NCI-H128 (cell line): ENCODE data around the gene C2orf15.
A peak's percentile ranks its signal among the peaks of the same experiment; 100 is the strongest.
"Not testable (repeated sequence)": the region's sequence is repeated elsewhere in the genome, so short reads cannot be mapped to it uniquely, and the experiment has no call there.

ENCODE experiments used
- DNase-seq: peaks from one replicate; lab custom pipeline; 2025; ENCODE audit not compliant: unreplicated experiment; lab: John Stamatoyannopoulos, UW

The C2orf15 gene

DNA sequence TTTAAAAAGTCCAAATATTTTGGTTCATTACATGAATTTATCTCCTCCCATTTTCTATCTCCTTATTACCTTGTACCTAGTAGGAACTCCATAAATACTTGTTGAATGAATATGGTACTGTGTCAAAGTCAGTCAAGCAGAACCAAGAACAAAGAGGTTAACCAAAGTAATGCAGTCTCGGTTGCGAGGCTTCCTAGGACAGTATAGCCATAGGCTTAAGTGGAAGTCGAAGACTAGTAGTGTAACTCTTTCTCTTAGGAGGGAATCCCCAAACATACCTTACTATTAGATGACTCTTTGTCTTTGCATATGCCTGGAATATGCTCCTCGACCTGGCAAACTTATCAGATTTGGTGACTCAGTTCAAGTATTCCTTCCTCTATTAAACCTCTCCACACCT lies 18.1 kb downstream of the C2orf15 start:
- no peak for DNase-seq

DNA sequence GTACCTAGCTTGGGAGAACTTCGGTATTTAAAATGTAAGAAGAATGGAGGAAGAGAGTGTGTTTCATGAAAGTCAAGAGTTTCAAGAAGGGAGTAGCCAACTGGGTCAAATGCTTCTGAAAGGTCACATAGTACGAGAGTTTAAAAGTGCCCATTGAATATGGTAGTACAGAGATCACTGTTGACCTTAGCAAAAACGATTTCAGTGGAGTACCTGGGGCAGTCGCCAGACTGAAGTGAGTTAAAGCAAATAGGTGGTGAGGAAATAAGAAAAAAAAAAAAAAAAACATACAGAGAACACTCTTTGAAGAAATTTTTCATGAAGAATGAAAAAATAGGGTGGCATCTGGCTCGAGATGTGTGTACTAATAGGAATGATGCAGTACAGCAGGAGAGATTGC lies 24.7 kb downstream of the C2orf15 start:
- DNase-seq, result no peak

DNA sequence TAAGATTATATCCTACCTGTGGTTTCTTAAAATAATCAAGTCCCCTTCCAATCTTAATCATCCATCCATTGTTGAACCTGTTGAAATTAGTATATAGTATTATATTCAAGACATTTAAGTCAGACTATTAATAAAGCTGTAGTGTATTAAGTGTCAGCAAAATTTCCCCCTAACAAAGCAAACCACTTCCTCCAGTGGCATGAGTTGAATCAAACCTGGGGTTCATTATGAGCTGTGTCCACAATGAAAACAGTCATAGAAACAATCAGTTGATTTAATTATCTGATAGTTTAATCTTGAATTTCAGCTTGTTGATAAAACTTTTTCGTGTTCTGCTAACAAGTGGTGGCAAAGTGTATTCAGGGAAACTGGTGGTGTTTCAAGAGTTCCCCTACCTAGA lies 28.0 kb downstream of the C2orf15 start:
- no peak for DNase-seq

DNA sequence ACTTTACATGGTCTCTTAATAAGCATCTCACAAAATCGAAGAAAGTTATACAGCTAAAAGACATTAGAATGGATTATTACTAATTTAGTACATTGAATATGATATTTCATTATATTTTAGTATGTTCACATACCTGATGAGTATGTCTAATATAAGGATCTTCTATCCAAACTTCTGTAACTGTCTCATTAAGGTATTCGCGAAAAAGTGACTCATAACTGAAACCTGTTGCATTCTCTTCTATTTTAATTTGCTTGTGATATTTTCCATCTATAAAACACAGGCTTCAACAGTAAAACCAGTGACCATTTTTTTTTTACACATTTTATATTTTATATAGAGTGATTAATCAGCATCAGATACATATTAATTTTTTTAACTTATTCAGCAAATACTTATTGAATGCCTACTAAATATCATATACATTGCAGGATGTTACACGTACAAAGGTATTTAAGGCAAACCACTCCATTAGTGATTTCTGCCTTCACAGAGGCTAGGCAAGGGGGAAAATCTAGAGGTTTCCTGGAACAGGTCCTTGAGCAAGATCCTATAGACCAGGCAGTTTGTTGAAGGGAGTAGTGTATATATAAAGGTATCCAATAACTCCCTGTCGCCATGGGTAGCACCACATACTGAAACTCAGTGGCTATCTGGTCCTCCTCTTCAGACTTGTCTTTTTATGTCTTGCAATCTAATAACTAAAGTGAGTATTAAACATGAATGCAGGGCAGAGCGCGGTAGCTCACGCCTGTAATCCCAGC lies 30.1 kb downstream of the C2orf15 start:
- DNase-seq, result no peak

DNA sequence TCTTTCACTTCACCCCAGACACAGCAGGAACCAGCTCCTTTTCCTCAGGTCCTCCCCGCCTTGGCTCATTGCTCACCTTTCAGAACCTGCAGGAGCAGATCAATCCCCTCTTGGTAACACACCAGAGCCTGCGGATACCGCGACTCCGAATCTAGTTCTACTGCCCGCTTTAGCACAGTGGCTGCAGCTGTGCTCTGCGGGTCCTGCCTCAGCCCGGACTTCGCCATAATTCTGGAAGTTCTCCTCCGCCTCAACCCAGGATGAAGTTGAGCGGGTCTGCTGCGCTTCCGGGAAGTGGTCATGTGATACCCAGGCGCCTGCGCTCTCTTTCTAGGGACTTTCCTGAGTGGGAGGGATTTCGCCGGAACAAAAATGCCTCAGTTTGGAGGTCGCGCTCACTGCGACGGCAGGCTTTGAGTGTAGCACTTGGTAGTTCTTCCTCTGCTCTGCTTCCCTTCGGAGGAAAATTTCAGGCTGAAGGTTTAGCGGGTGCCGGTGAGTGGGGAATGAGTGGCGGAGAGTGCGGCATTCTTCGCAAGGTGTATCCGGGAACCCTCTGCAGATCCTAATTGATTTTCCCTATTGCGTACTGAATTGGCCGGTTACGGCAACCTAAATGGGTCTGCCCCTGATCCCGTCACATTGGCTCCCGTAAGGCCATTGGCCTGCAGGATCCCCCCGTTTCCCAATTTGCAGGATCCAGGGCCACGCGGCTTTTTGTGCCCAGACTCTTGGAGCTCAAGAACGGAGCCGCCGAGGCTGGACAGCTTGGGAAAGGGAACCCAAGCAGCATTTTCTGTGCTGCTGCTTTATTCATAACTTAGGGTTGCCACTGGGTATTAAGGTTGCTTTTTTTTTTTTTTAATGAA lies 39.5 kb downstream of the C2orf15 start, which contains the start of the genes MITD1 and MRPL30:
Gene MITD1, minus strand, starts transcription at position 304 of the 869 bp plus-strand sequence. Its CDS starts 77 bp downstream, at position 227.
Gene MRPL30, plus strand, starts transcription at position 430 of the 869 bp plus-strand sequence. CDS start 5,020 bp downstream, outside the sequence.
- peak; percentile 97 for DNase-seq

DNA sequence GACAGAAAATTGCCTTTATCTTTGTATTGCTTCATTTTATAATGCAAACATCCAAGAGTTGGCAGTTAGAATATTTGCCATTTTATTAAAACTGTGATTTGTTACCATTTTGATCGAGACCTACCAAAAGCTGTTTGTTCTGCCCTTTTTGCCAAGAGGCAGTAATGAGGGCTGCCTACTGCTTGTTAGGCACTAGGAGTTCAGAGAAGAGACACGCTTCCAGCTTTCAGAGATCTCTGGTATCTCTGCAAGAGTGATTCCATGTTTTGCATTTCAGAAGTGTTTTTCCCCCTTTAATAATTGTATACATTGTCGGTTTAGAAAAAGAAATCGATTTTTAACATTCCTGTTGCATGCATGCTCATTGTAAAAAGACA lies 40.1 kb downstream of the C2orf15 start:
- no peak for DNase-seq

DNA sequence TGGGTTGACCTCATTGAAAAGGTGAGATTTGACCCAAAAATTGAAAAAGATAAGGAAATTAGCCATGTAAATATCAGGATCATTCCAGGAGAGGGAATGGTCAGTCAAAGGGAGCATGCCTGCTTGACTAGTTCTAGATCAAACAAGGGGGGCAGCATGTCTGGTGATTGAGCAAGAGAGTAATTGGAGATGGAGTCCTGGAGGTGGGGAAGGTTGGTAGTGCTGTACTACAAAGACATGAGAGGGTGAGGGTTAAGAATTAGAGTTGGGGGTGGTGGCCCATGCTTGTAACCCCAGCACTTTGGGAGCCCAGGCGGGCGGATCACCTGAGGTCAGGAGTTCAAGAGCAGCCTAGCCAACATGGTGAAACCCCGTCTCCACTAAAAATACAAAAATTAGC lies 41.5 kb downstream of the C2orf15 start:
- no peak for DNase-seq

DNA sequence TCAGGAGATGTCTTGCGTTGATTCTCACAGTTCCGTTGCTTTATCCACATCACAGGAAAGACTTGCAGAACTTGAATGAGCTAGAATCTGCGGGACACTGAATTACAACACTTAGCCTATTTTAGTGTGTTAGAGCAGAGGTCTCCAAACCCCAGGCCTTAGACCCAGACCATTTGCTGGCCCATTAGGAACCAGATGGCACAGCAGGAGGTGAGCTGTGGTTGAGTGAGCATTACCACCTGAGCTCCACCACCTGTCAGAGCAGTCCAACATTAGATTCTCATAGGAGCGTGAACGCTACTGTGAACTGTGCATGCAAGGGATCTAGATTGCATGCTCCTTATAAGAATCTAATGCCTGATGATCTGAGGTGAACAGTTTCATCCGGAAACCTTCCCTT lies 43.3 kb downstream of the C2orf15 start:
- no peak for DNase-seq

DNA sequence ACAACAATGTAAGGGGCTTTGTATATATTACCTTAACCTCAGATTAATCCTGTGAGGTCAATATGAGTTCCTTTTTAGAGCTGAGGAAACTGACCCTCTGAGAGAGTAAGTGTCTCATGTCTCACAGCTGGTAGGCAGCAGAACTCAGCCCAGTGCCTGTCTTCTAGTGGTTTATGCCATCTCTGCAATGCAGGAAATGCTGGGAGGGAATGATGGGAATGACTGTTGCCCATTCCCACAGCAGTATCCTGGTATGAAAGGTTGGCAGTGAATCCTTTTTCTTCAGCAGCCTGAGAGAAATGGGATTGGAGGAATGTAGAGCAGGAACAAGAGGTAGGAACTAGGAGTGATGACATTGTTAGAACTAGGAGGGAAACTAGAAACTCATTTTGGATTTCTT lies 45.5 kb downstream of the C2orf15 start:
- no peak for DNase-seq

DNA sequence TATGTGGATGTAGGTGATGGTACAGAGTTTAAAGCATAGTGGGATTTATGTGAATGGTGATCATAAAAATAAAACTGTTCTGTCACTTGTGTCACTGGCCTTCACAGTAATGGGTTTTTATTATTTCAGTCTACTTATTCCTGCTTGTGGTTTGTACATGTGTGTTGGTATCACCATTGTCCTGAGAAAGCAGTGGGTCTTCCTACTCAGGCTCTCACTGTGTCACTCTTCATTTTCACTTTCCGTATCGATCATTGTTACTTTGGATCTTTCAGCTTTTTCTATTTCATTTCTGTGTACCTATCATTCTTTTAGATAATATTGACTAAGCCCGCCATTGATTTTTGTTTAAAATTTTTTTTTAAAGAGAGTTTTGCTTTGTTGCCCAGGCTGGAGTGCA lies 46.9 kb downstream of the C2orf15 start:
- DNase-seq, result no peak

DNA sequence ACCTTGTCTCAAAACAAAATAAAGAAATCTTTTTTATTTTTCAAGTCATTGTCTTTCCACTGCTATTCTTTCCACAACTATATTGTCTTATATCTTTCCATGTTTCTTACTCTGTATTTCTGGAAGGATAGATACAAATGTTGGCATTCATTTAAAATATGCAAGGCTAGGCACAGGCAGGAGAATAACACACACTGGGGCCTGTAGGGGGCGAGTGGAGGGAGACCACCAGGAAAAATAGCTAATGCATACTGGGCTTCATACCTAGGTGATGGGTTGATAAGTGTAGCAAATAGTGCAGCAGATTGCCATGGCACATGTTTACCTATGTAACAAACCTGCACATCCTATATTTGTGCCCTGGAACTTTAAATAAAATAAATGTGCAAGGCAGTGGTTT lies 49.0 kb downstream of the C2orf15 start:
- no peak for DNase-seq

DNA sequence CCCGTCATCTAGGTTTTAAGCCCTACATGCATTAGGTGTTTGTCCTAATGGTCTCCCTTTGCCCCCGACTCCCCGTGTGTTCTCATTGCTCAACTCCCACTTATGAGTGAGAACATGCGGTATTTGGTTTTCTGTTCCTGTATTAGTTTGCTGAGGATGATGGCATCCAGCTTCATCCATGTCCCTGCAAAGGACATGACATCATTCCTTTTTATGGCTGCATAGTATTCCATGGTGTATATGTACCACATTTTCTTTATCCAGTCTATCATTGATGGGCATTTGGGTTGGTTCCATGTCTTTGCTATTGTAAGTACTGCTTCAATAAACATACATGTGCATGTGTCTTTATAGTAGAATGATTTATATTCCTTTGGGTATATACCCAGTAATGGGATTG lies 50.9 kb downstream of the C2orf15 start:
- not testable (repeated sequence) for DNase-seq

DNA sequence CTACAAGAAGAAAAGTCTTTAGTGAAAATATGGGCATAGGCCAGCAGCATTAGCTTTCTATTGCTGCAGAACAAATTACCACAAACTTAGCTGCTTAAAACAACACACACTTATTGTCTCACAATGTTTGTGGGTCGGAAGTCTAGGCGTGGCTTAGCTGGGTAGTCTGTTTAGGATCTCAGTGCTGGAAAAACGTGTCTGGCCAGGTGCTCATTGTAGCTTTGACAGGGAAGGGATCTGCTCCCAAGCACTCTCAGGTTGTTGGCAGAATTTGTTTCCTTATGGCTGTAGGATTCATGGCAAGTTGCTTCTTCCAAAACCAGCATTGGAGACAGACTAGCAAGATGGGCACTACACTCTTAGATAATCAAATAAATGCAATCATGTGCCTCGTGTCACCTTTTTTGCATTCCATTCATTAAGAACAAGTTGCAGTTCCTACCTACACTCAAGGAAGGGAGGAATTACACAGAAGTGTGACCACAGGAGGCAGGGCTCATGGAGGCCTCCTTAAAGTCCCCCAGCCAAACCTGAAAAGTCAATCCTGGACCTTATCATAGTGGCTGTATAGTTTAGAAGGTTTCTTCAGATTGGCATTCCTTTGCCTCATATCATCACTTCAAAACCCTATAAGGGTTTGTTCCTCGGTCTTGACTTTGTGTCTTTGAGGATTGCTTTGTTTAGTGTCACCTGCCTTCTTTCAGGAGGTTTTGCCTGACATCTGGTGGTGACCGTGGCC lies 56.8 kb downstream of the C2orf15 start:
- DNase-seq, result no peak

DNA sequence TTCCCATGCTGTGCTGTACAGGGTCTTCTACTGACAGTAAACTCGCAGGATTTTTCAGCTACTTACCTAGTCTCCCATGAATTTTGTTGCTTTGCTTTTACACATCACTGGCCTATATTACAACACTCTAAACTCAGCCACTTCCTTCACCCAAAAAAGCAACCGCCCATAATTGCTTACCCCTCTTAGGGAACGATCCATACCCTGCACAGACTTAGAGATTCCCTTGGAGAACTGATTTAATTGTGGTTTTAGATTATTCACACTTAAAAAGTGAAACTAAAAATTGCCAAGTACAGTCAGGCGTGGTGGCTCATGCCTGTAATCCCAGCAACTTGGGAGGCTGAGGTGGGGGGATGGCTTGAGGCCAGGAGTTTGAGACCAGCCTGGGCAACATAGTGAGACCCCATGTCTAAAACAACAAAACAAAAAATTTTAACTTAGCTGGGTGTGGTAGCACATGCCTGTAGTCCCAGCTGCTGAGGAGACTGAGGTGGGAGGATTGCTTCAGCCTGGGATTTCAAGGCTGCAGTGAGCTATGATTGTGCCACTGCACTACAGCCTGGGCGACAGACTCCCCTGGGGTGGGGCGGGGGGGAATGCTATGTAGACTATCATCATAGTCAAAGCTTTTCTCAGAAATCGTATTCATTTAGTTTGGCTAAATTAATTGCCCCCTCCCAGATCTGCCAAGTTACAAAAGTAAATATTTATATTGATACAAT lies 58.7 kb downstream of the C2orf15 start:
- DNase-seq, result no peak
